T-helper 17 cell (primary cell): ENCODE results near the gene PBX3. TPM values are rescaled to one million over a fixed set of nuclear protein-coding genes. Genes with fewer than 3 reads are reported as not detected.

Experiments used
- ATAC-seq: fragments of 150-1000 bp; cut with Tn5 transposase; 2 replicates; pipeline ENCODE4 v1.10.0; 2021; ENCODE audit warnings: mild to moderate bottlenecking, moderate library complexity
- DNase-seq, 3 donors: peaks; one replicate each; pipeline versions ENCODE4 v3.0.0 to v3.0.0-alpha.2; 2020 to 2021
- H3K9me3 ChIP-seq: one replicate; pipeline ENCODE4 v1.7.0; 2013; ENCODE audit warnings: low read length, mild to moderate bottlenecking; ENCODE audit not compliant: control insufficient read depth, poor library complexity, severe bottlenecking
- H3K27ac Mint-ChIP-seq: one replicate; pipeline ENCODE4 v1.8.0; 2022; ENCODE audit warnings: mild to moderate bottlenecking, moderate library complexity, mixed read lengths
- H3K27me3 Mint-ChIP-seq: one replicate; pipeline ENCODE4 v1.8.0; 2022; ENCODE audit warnings: mixed read lengths
- H3K36me3 Mint-ChIP-seq: one replicate; pipeline ENCODE4 v1.8.0; 2022; ENCODE audit warnings: low read depth, mixed read lengths
- H3K4me1 Mint-ChIP-seq: one replicate; pipeline ENCODE4 v1.8.0; 2022; ENCODE audit warnings: mild to moderate bottlenecking, mixed read lengths
- H3K4me3 Mint-ChIP-seq: one replicate; pipeline ENCODE4 v1.8.0; 2022; ENCODE audit warnings: mild to moderate bottlenecking, moderate library complexity, mixed read lengths
- total RNA-seq, 4 donors: library from RNA in 2 of 4; stranded (reverse) in 2 of 4; gene quantifications; one replicate each; pipeline ENCODE4 v1.2.3 and lab custom pipeline; 2022 to 2026

PBX3 gene
- total RNA-seq, 2 donors from 2014 or later: 15.5 to 18.6 TPM

DNA sequence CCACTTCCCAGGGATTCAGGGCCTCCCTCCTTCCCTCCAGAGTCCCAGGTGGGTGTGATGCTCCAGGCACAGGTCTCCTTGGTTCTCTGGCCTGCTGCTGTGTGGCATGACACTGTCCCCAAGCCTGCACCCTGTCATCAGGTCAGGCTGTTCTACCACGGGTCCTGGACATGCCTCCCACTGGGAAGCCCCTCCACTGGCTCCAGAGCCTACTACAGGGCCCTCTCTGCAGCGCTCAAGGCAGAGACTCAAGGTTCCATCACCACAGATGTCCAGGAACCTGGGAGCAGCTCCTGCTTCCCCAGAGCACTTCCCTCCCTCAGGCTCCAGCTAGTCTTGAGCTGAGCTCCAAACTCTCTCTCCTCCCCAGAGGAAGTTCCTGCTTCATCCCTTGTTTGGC is 237.3 kb downstream of the PBX3 start:
- no peak for DNase-seq
- H3K36me3 Mint-ChIP-seq: peaks cover 7% of the 10 kb centered on the region
- H3K9me3 ChIP-seq: no peaks in the 10 kb centered on the region
- no peaks in the 10 kb centered on the region for H3K4me1 Mint-ChIP-seq
- no peaks in the 10 kb centered on the region for H3K27me3 Mint-ChIP-seq
- no peak for ATAC-seq
- H3K27ac Mint-ChIP-seq: no peak overlapping the region
- no peak overlapping the region for H3K4me3 Mint-ChIP-seq

GRCh38 chr9:125985142-125985997 is 238.2 kb downstream of the PBX3 start:
- DNase-seq (no peak), ATAC-seq (no peak)
- Mint-ChIP-seq H3K4me3 (no peak overlapping the region), H3K36me3 (peaks cover 7% of the 10 kb centered on the region), H3K4me1 (no peaks in the 10 kb centered on the region), H3K27ac (no peak overlapping the region), H3K27me3 (no peaks in the 10 kb centered on the region)
- H3K9me3 ChIP-seq: no peaks in the 10 kb centered on the region

DNA sequence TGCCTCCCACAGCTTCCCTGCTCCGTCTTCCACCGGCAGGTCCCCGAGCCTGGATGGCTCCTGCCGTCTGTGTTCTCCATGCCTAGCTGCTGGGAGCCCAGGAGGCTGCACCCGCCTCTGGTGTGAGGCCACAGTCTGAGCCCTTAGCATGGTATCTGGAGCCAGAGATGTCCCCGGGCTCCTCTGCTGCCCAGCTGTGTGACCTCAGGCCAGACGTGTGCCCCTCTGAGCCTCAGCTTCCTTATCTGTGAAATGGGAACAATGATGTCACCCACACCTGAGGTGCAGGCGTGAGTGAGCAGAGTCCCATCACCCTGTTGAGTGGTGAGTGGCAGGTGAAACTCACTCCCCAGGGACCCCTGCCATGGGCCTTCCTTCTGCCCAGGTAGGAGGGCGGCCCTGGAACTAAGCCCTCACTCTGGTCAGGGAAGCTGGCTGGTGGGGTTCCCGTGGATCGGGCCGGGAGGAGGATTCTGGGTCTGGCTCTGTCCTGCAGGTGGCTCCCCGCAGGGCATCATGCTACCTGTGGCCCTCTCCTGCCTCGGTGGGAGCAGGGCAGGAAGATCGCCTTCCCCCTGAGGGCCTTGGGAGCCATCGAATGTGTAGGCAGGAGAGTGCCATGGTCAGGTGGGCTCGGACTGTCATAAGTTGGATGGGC is 239.0 kb downstream of the PBX3 start:
- ATAC-seq (no peak), DNase-seq (no peak)
- no peaks in the 10 kb centered on the region for H3K27me3 Mint-ChIP-seq
- H3K4me3 Mint-ChIP-seq: no peak overlapping the region
- H3K36me3 Mint-ChIP-seq: peaks cover 9% of the 10 kb centered on the region
- H3K9me3 ChIP-seq: no peaks in the 10 kb centered on the region
- H3K4me1 Mint-ChIP-seq: no peaks in the 10 kb centered on the region
- H3K27ac Mint-ChIP-seq: no peak overlapping the region

DNA sequence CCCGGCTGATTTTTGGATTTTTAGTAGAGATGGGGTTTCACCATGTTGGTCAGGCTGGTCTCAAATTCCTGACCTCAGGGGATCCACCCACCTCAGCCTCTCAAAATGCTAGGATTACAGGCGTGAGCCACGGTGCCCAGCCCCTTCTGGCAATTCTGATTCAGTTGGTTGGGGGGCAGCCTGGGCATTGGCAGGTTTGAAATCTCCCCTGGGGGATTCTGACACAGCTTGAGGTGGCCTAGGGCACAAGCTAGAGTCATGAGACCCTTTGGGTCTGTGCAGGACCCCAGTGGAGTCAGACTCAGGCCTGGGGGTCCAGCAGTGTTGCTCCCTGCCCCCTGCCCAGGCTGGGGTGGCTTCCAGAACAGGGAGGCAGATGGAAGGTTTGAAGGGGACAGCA is 239.8 kb downstream of the PBX3 start:
- ATAC-seq: no peak
- no peak for DNase-seq
- no peak overlapping the region for H3K4me3 Mint-ChIP-seq
- H3K9me3 ChIP-seq: no peaks in the 10 kb centered on the region
- no peak overlapping the region for H3K27ac Mint-ChIP-seq
- peaks cover 9% of the 10 kb centered on the region for H3K36me3 Mint-ChIP-seq
- H3K4me1 Mint-ChIP-seq: no peaks in the 10 kb centered on the region
- no peaks in the 10 kb centered on the region for H3K27me3 Mint-ChIP-seq

DNA sequence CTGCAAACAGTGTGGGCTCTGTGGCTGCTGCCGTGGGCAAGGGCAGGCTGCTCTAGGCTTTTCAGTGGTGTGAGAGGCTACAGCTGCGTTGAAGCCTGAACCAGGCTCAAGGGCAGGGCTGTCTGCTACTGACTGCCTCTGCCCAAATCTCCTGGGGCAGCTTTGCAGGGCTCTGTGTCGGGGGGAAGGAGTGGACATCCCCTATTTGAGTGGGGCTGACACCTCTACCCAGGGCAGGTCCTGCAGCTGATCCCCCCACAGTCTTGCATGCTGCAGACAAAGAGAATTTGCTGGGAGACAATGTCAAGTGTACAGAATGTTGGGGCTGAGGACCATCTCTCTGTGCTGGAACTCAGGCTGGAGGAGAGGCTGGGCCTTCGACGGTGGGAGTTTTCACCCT is 240.2 kb downstream of the PBX3 start:
- Mint-ChIP-seq H3K4me3 (no peak overlapping the region), H3K36me3 (peaks cover 9% of the 10 kb centered on the region), H3K27ac (no peak overlapping the region), H3K27me3 (no peaks in the 10 kb centered on the region), H3K4me1 (no peaks in the 10 kb centered on the region)
- DNase-seq: no peak
- no peaks in the 10 kb centered on the region for H3K9me3 ChIP-seq
- ATAC-seq: no peak

DNA sequence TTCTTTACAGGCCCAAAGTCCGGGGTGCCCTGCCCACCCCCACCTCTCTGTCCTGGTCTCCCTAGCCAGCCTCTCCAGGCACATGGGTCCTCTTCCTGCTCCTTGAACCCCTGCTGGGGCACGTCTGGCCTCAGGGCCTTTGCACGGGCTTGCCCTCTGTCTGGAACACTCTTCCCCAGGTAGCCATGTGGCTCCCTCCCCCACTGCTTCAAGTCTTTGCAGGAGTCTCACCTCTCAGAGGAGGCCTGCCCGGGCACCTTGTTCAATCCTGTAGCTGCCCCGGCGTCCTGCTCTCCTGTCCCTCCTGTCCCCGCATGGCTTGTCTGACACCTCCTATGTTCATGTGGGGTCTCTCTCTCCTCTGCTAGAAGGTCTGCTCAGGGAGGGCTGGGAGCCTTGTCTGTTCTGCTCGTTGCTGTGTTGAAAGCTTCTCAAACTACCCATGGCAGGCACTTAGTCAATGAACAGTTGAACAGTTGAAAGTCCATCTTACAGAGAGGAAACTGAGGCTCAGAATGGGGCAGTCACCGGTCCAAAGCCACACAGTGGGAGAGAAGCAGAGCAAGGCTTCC is 241.4 kb downstream of the PBX3 start:
- DNase-seq (no peak), ATAC-seq (no peak)
- Mint-ChIP-seq H3K27ac (no peak overlapping the region), H3K36me3 (peaks cover 9% of the 10 kb centered on the region), H3K4me1 (no peaks in the 10 kb centered on the region), H3K27me3 (no peaks in the 10 kb centered on the region), H3K4me3 (no peak overlapping the region)
- H3K9me3 ChIP-seq: no peaks in the 10 kb centered on the region

- H3K9me3 ChIP-seq: no peaks in the 10 kb centered on the region
- no peak overlapping the region for H3K27ac Mint-ChIP-seq
- H3K4me3 Mint-ChIP-seq: no peak overlapping the region
- no peak for DNase-seq
- H3K4me1 Mint-ChIP-seq: no peaks in the 10 kb centered on the region
- no peak for ATAC-seq
- no peaks in the 10 kb centered on the region for H3K27me3 Mint-ChIP-seq
- peaks cover 9% of the 10 kb centered on the region for H3K36me3 Mint-ChIP-seq
Observed at GRCh38 chr9:125989090-125989501, 241.9 kb downstream of the PBX3 start.

GRCh38 chr9:125989524-125990180 is 242.5 kb downstream of the PBX3 start:
- Mint-ChIP-seq H3K27me3 (no peaks in the 10 kb centered on the region), H3K36me3 (peaks cover 9% of the 10 kb centered on the region), H3K27ac (no peak overlapping the region), H3K4me1 (no peaks in the 10 kb centered on the region), H3K4me3 (no peak overlapping the region)
- H3K9me3 ChIP-seq: no peaks in the 10 kb centered on the region
- DNase-seq (no peak), ATAC-seq (no peak)

GRCh38 chr9:125990186-125990792 is 243.1 kb downstream of the PBX3 start:
- no peaks in the 10 kb centered on the region for H3K9me3 ChIP-seq
- Mint-ChIP-seq H3K4me3 (no peak overlapping the region), H3K27me3 (no peaks in the 10 kb centered on the region), H3K27ac (no peak overlapping the region), H3K4me1 (no peaks in the 10 kb centered on the region), H3K36me3 (peaks cover 6% of the 10 kb centered on the region)
- DNase-seq (no peak), ATAC-seq (no peak)

DNA sequence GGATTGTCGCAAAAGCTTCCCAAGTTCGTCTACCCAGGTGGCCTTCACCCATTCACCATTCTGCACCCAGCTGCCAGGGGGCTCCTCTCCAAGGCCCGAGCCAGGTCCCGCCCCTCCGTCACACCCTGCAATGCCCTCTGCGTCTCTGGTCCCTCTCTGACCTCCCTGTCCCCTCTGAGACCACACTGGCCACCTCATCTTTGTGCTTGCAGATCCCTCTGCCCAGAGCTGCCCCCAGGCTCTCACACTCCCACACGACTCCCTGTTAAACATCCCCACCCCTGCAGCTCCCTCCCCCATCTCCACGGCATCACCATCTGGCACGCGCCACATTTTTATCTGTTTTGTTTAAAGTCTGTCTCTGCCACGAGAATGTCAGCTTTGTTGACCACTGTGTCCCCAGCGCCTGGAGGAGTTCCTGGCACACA is 243.6 kb downstream of the PBX3 start:
- peaks cover 6% of the 10 kb centered on the region for H3K36me3 Mint-ChIP-seq
- H3K27ac Mint-ChIP-seq: no peak overlapping the region
- H3K27me3 Mint-ChIP-seq: peaks cover 1% of the 10 kb centered on the region
- DNase-seq (no peak), ATAC-seq (no peak)
- no peak overlapping the region for H3K4me3 Mint-ChIP-seq
- no peaks in the 10 kb centered on the region for H3K9me3 ChIP-seq
- no peaks in the 10 kb centered on the region for H3K4me1 Mint-ChIP-seq

GRCh38 chr9:125991886-125992529 is 244.8 kb downstream of the PBX3 start:
- no peak for DNase-seq
- H3K27ac Mint-ChIP-seq: no peak overlapping the region
- H3K9me3 ChIP-seq: no peaks in the 10 kb centered on the region
- H3K27me3 Mint-ChIP-seq: peaks cover 11% of the 10 kb centered on the region
- peaks cover 2% of the 10 kb centered on the region for H3K4me1 Mint-ChIP-seq
- no peak overlapping the region for H3K4me3 Mint-ChIP-seq
- H3K36me3 Mint-ChIP-seq: peaks cover 6% of the 10 kb centered on the region
- ATAC-seq: no peak

DNA sequence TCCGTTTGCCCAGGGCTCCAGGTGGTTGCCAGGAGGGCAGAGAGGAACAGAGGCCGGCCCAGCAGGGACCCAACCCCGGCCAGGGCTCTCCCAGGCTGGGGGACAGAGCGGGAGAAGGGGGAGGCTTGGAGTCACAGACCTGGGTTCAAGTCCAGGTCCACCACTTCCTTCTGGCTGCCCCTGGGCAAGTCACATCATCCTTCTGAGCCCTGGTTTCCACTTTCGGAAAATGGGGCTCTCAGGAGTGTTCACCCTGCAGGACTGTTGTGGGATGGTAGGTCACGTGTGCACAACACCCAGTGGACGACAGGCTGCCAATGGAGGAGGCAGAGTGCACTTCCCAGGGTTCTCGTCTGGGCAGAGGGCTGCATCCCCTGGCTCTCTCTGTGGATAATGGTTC is 245.4 kb downstream of the PBX3 start:
- Mint-ChIP-seq H3K36me3 (peaks cover 6% of the 10 kb centered on the region), H3K4me3 (no peak overlapping the region), H3K27ac (no peak overlapping the region), H3K27me3 (peaks cover 17% of the 10 kb centered on the region), H3K4me1 (peaks cover 2% of the 10 kb centered on the region)
- no peak for DNase-seq
- no peak for ATAC-seq
- H3K9me3 ChIP-seq: no peaks in the 10 kb centered on the region
